SK-MEL-5 (cell line): ENCODE measurements around the gene TRUB2. TPM values are rescaled to one million over a fixed set of nuclear protein-coding genes. Genes with fewer than 3 reads are reported as not detected.
"Not testable (repeated sequence)": the region's sequence is repeated elsewhere in the genome, so short reads cannot be mapped to it uniquely, and the experiment has no call there.

Experiments used
- DNase-seq: peaks from one replicate; pipeline ENCODE4 v3.0.0-alpha.2; 2016; ENCODE audit warnings: low read depth, low spot score
- in situ Hi-C: cut with HindIII; loops from 2 replicates; pipeline ENCODE4 v1.10.0; 2016; ENCODE audit warnings: low sequenced_read_pairs, high pct_unique_total_duplicates, low pct_unique_long_range_greater_than_20kb
- total RNA-seq: library from RNA; depleted of rRNA; stranded (reverse); fragments of >200 nt; shearing (Covaris generic); gene quantifications from 2 replicates; pipeline ENCODE4 v1.2.3, GENCODE V29; 2014

TRUB2 gene
- total RNA-seq, 1 experiment from 2014 or later = 51.6 TPM

DNA sequence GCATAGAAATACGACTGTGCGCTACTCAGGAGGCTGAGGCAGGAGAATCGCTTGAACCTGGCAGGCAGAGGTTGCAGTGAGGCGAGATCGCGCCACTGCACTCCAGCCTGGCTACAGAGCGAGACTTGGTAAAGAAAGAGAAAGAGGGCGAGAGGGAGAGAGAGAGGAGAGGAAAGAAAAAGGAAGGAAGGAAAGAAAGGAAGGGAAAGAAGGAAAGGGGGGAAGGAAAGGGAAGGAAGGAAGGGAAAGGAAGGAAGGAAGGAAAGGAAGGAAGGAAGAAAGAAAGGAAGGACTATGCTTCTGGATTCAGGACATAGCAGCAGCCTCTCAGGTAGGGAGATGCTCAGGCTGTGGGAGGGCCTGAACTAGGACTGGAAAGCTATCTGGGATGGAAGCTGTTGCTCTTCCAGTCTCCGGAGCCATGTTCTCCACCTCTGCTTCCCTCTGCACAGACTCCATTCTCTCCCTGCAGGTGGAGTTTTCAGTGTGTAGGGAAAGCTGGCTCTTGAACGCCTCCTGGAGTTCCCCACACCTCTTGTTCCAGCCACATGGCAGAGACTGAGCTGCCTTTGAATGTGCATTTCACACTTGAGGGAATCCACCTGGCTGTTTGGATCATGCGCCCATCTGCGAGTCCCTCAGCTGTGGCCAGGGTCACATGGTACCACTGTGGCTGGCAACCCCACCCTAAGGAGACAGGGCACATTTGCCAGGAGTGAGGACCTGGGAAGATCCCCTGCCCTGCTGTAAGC lies 37.0 kb downstream of the TRUB2 start:
- in situ Hi-C loops = no loop called here
- DNase-seq = no peak

DNA sequence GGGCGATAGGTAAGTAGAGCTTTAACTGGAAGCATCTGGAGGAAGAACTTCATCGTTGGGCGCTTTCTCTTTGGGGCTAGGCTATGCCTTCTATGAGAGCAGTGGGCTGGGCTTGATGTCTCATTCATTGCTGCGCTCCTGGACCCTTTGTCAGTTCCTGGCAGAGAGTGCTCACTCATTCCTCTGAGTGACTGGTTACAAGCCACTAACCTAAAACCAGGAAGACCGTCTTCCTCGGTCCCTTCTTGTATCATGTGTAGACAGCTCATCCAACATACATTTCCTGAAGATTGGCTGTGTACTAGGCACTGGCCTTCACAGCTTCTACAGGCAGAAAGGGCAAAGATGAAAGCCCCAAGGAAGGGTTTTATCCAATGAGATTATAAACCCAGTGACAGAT lies 39.7 kb downstream of the TRUB2 start:
- no peak for DNase-seq
- in situ Hi-C loops = no loop called here

- in situ Hi-C loops = no loop called here
- DNase-seq = no peak
Observed at GRCh38 chr9:128280084-128280622, 42.1 kb downstream of the TRUB2 start.

- in situ Hi-C loops, DNase-seq: not testable (repeated sequence)
Observed at GRCh38 chr9:128279088-128280073, 42.9 kb downstream of the TRUB2 start.

- DNase-seq = peak; percentile 11
- in situ Hi-C loops = no loop called here
Observed at GRCh38 chr9:128276574-128277270, 45.5 kb downstream of the TRUB2 start.

GRCh38 chr9:128276008-128276573 lies 46.2 kb downstream of the TRUB2 start, which contains the start of gene SWI5:
Gene SWI5 (plus strand): TSS chr9:128276276.
- in situ Hi-C loops = no loop called here
- DNase-seq = peak; percentile 99

GRCh38 chr9:128275198-128276007 lies 46.8 kb downstream of the TRUB2 start, which contains the start of gene GOLGA2:
Gene GOLGA2 (minus strand): TSS chr9:128276007. CDS start chr9:128275976, 31 bp downstream.
- DNase-seq = peak; percentile 42
- in situ Hi-C loops = no loop called here

DNA sequence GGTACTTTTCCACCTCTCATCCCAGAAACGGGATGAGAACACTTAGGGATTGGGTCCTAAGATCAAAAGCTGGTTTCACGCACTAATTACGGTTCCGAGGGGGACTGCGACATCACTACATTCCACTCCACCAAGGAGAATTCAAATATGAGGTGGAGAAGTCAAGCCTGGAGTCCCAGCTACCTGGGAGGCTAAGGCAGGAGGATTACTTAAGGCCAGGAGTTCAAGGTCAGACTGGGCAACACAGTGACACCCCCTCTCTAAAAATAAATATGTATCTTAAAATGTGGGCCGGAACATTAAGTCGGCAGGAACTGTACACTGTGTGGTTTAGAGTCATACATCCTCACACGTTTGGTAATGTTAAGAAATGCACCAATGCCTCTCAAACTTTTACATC lies 48.0 kb downstream of the TRUB2 start:
- no peak for DNase-seq
- in situ Hi-C loops = no loop called here

DNA sequence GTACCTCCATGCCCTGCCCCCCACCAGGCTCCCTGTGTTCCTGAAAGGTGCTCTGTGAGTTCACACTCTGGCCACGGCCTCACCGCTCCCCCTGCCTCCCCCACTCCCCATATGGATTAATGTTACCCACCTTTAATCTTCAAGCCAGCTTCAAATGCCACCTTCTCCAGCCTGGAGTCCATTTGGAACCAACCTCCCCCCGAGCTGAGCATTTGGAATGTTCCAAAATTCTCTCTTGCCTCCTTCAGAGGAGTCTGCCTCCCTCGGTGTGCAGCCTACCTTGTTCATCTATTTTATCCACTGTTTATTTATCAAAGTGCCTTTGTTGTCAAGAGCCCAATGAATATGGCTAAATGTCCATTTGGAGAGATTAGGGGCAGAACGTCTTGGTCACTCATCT lies 50.7 kb downstream of the TRUB2 start:
- no peak for DNase-seq
- in situ Hi-C loops = no loop called here

GRCh38 chr9:128271112-128271511 lies 51.1 kb downstream of the TRUB2 start:
- no peak for DNase-seq
- in situ Hi-C loops = no loop called here

DNA sequence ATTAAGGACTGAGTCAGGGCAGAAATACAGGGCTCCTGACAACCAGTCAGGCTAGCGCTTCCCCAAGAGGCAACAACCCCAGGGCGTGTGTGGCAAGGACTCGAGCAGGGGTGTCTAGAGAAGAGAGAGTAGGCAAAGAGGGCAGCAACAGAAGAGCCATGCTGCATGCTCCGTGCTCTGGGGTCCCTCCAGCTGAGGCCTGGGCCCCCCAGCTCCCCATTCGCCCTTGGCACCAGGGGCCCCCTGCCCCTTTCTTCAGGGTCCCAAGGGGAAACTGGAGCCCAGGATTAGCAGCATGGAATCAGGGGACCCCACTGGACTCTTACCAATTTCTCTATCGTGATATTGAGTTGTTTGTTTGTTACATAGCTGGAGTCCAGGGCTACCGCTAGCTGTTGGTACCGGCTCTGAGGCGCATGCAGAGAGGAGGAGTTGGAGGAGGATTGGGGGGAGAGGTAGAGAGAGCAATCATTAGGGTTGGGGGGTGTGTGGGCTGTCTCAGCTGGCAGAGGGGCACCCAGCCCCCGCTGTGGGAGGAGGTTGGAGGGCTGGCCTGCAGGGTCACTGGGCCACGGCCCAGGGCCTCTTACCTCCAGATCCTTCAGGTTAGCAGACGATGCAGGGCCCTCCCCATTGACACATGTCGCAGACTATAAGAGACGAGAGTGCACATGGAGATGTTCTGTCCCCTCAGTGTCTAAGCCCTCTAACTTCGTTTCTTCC lies 55.2 kb downstream of the TRUB2 start:
- DNase-seq = no peak
- in situ Hi-C loops = no loop called here

- no peak for DNase-seq
- in situ Hi-C loops = no loop called here
Observed at GRCh38 chr9:128265348-128265847, 56.8 kb downstream of the TRUB2 start.

- in situ Hi-C loops = no loop called here
Observed at GRCh38 chr9:128262687-128263086, 59.6 kb downstream of the TRUB2 start.

DNA sequence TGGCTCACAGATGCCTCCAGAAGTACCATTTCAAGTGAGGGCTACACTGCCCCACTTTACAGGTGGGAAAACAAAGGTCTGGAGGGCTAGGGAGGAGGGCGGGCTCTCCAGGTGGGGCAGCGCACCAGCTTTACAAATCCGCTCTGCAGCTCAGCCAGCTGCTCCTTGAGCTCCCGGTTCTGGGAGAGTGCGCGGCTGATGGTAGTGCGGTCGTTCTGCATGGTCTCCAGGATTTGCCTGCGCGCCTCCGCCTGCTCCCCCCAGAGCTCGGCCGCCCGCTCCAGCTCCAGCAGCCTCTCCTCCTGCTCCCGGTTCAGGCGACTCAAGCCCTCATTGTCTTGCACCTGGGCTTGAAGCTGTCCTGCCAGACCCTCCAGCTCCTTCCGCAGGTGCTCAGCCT lies 61.9 kb downstream of the TRUB2 start:
- in situ Hi-C loops = no loop called here
- no peak for DNase-seq

More at GRCh38 chr9:128262687-128263086, 59.6 kb downstream of the TRUB2 start:
- DNase-seq = no peak

DNA sequence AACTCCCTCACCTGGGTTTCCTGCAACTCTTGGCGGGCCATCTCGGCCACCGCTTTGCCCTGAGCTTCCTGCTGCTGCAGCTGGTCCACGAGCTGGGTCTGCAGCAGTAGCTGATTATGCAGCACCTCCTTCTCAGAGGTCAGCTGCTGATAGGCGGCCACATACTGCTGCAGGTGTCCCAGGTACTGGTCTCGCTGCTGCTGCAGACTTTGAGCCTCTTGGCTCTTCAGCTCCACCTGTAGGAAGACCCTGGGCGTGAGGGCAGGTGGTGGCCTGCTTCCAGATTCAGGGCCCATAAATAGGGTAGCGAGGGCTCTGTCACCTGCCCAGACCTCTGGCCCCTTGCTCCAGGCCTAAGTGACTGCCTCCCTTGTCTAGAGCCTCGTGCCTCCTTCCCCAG lies 63.1 kb downstream of the TRUB2 start:
- in situ Hi-C loops = no loop called here

DNA sequence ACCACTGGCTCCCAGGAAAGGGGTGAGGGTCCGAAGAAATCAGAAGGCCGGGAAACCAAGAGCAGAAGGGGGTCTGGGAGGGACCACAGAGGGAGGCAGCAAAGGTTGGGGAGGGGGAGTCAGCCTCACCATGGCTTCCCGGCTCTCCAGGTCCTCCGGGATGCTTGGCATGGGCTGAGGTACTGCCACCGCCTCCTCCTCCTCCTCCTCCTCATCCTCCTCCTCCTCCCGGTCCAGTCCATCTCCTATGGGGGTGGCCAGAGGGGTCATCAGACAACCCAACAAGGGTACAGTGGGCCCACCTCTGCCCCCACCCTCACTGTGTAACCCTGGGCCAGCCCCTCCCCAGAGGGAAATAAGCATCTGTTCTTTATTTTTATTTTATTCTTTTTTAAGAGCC lies 63.9 kb downstream of the TRUB2 start:
- in situ Hi-C loops = no loop called here

More for the DNA sequence above, 63.1 kb downstream of the TRUB2 start:
- no peak for DNase-seq

More for the DNA sequence above, 63.9 kb downstream of the TRUB2 start:
- DNase-seq = no peak
